ENCODE measurements around the gene FXYD5. TPM values are rescaled to one million over a fixed set of nuclear protein-coding genes. Genes with fewer than 3 reads are reported as not detected.

The FXYD5 gene
- total RNA-seq, 6 experiments from 2014 or later: 5.6 to 23.6 (median 14.2) TPM

GRCh38 chr19:35179830-35180229 is 25.3 kb downstream of the FXYD5 start:
- WGBS (ENCODE audit: insufficient coverage, low coverage, low lambda C conversion rate, missing lambda C conversion rate): 68% methylated on average over 3 of the region's 3 CpGs

GRCh38 chr19:35181387-35181786 is 26.9 kb downstream of the FXYD5 start:
- ATAC-seq: no peak
- Histone ChIP-seq H3K9me3 (no peaks in the 10 kb centered on the region), H3K4me3 (no peak overlapping the region), H3K4me1 (no peaks in the 10 kb centered on the region), H3K27me3 (no peaks in the 10 kb centered on the region), H3K36me3 (no peaks in the 10 kb centered on the region), H3K27ac (no peak overlapping the region)
- whole genome bisulfite sequencing (ENCODE audit: insufficient coverage, low coverage, low lambda C conversion rate, missing lambda C conversion rate): 86% methylated on average over 1 of the region's 1 CpG
- no peak for DNase-seq
- TF ChIP-seq CTCF (IDR thresholded peaks at IDR 0.05): no peak
- no peak for TF ChIP-seq POLR2A (IDR thresholded peaks at IDR 0.05)
- intact Hi-C loops (cut with DNase I): no loop called here

More at GRCh38 chr19:35179830-35180229, 25.3 kb downstream of the FXYD5 start:
- TF ChIP-seq CTCF (IDR thresholded peaks at IDR 0.05) (no peak), POLR2A (IDR thresholded peaks at IDR 0.05) (no peak)
- DNase-seq (no peak), ATAC-seq (no peak)
- H3K27me3 ChIP-seq: no peaks in the 10 kb centered on the region
- H3K4me3 ChIP-seq: no peak overlapping the region
- H3K36me3 ChIP-seq: no peaks in the 10 kb centered on the region
- intact Hi-C loops (cut with DNase I): no loop called here
- no peaks in the 10 kb centered on the region for H3K4me1 ChIP-seq
- H3K9me3 ChIP-seq: no peaks in the 10 kb centered on the region
- H3K27ac ChIP-seq: no peak overlapping the region

- Histone ChIP-seq H3K27me3 (no peaks in the 10 kb centered on the region), H3K4me3 (no peak overlapping the region), H3K27ac (no peak overlapping the region), H3K4me1 (no peaks in the 10 kb centered on the region), H3K36me3 (no peaks in the 10 kb centered on the region), H3K9me3 (no peaks in the 10 kb centered on the region)
- WGBS (ENCODE audit: insufficient coverage, low coverage, low lambda C conversion rate, missing lambda C conversion rate): 93% methylated on average over 1 of the region's 1 CpG
- DNase-seq (no peak), ATAC-seq (no peak)
- intact Hi-C loops (cut with DNase I): no loop called here
- TF ChIP-seq POLR2A (IDR thresholded peaks at IDR 0.05) (no peak), CTCF (IDR thresholded peaks at IDR 0.05) (no peak)
These were observed 29.7 kb downstream of the FXYD5 start for GRCh38 chr19:35184267-35184666.

GRCh38 chr19:35184884-35185283 is 30.3 kb downstream of the FXYD5 start:
- H3K27ac ChIP-seq: no peak overlapping the region
- TF ChIP-seq CTCF (IDR thresholded peaks at IDR 0.05) (no peak), POLR2A (IDR thresholded peaks at IDR 0.05) (no peak)
- no peaks in the 10 kb centered on the region for H3K9me3 ChIP-seq
- ATAC-seq (no peak), DNase-seq (no peak)
- intact Hi-C loops (cut with DNase I): no loop called here
- no peaks in the 10 kb centered on the region for H3K36me3 ChIP-seq
- WGBS (ENCODE audit: insufficient coverage, low coverage, low lambda C conversion rate, missing lambda C conversion rate): 60% methylated on average over 2 of the region's 2 CpGs
- H3K4me1 ChIP-seq: no peaks in the 10 kb centered on the region
- no peaks in the 10 kb centered on the region for H3K27me3 ChIP-seq
- H3K4me3 ChIP-seq: no peak overlapping the region

Measured in right lobe of liver (tissue), 6 donors.